Measurements from ENCODE around the gene CDT1.
A peak's percentile ranks its signal among the peaks of the same experiment; 100 is the strongest.

DNA sequence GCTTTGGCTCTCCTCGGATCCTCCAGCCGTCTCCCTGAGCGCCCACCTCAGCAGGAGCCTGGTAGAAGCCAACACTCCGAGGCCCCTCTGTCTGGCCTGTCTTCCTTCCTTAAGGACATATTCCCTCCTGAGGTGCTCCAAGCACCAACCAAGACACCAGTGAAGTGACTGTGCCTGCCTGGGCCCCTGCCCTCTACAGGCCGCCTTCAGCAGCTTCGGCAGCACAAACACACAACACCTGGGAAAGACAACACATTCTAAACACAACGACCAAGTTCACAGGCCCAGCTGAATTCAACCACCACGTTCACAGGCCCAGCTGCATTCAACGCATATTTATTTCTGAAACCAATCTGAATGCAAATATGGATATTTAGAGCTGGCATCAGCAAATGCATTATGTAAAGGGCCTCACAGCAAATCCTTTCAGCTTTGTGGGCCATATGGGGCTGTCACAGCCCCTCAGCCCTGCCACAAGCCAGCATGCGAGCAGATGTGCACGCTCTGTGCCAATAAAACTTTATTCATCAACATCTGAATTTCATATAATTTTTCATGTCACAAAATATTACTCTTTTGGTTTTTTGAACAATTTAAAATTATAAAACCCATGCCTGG lies 40.9 kb downstream of the CDT1 start:
- TF ChIP-seq POLR2A (IDR thresholded peaks at IDR 0.05), result no peak
- TF ChIP-seq, protein P1, sequence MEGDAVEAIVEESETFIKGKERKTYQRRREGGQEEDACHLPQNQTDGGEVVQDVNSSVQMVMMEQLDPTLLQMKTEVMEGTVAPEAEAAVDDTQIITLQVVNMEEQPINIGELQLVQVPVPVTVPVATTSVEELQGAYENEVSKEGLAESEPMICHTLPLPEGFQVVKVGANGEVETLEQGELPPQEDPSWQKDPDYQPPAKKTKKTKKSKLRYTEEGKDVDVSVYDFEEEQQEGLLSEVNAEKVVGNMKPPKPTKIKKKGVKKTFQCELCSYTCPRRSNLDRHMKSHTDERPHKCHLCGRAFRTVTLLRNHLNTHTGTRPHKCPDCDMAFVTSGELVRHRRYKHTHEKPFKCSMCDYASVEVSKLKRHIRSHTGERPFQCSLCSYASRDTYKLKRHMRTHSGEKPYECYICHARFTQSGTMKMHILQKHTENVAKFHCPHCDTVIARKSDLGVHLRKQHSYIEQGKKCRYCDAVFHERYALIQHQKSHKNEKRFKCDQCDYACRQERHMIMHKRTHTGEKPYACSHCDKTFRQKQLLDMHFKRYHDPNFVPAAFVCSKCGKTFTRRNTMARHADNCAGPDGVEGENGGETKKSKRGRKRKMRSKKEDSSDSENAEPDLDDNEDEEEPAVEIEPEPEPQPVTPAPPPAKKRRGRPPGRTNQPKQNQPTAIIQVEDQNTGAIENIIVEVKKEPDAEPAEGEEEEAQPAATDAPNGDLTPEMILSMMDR (IDR thresholded peaks at IDR 0.05), result peak in 2 of 6 experiments; percentile 6 to 12

Measured in thyroid gland (tissue), 4 donors.